Chondrocyte (in vitro differentiated cells): ENCODE data around the gene DNAAF8. TPM values are rescaled to one million over a fixed set of nuclear protein-coding genes. Genes with fewer than 3 reads are reported as not detected.

ENCODE experiments used
- DNase-seq: peaks from one replicate; pipeline ENCODE4 v3.0.0; 2021; ENCODE audit warnings: mixed read lengths, low spot score
- H3K27ac Mint-ChIP-seq: one replicate; pipeline ENCODE4 v1.8.0; 2021; ENCODE audit warnings: mild to moderate bottlenecking, moderate library complexity, mixed read lengths; ENCODE audit not compliant: unreplicated experiment
- H3K27me3 Mint-ChIP-seq: 2 replicates; pipeline ENCODE4 v1.8.0; 2021; ENCODE audit warnings: low read depth, mixed read lengths
- H3K36me3 Mint-ChIP-seq: 2 replicates; pipeline ENCODE4 v1.8.0; 2021; ENCODE audit warnings: low read depth, mixed read lengths
- H3K4me1 Mint-ChIP-seq: 2 replicates; pipeline ENCODE4 v1.8.0; 2021; ENCODE audit warnings: low read depth, mild to moderate bottlenecking, mixed read lengths
- H3K4me3 Mint-ChIP-seq: one replicate; pipeline ENCODE4 v1.8.0; 2021; ENCODE audit warnings: mild to moderate bottlenecking, moderate library complexity, mixed read lengths; ENCODE audit not compliant: unreplicated experiment
- H3K9me3 Mint-ChIP-seq: 2 replicates; pipeline ENCODE4 v1.8.0; 2021; ENCODE audit warnings: low read depth, mixed read lengths
- long read RNA-seq: library from polyadenylated mRNA; stranded (forward); transcript quantifications from one replicate; pipeline ENCODE4 v2.0.0, GENCODE V29; 2021
- total RNA-seq: library from RNA; stranded (reverse); gene quantifications from 3 replicates; pipeline ENCODE4 v1.2.1, GENCODE V29; 2021
- TF ChIP-seq, protein P1 (sequence below): fragments of 200-600 bp; sonication (generic); IDR thresholded peaks from 2 replicates; pipeline ENCODE4 v1.5.0; 2021; ENCODE audit warnings: antibody characterized with exemption, mild to moderate bottlenecking, moderate library complexity

The DNAAF8 gene
- total RNA-seq, result 2.0 to 2.6 TPM (median 2.2 TPM) in 3 replicates
- long read RNA-seq, partial matches to known transcripts, result 2 of 3 reads
- long read RNA-seq, other reads (novel, unspliced or antisense), result 0 of 3 reads

DNA sequence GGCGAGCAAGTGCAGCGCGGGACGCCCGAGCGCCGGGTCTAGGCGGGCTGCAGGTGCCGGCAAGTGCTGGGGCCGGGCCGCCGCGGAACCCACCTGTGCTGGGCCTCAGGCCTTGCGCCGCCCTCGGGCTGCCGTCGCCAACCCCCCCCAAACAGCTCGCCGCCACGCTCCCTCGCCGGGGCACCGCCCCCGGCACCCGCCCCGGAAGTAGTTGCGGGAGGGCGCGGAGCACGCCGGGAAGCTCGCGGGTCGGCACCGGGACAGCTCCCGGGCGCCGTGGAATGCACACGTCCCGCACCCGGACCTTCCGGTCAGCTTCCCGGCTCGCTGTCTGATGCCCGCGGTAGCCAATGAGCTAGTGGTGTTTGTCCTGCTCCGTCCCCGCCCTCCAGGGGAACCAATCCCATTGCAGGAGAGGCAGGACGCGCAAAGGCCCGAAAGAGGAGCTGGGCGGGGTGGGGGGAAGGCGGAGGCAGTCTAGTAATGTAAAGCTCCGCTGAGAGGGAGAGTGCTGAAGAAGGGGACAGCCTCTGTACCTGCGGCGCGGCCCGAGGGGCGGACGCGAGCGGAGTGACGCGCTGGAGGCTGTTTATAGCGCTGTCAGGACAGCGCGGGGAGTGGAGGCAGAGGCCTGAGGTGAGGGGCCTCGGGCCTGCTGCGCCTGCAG, at the start of gene DNAAF8, which contains the start of gene ANKS3:
TSS of gene DNAAF8 (plus strand) at position 475 of the 667 bp plus-strand sequence. CDS start 1,978 bp downstream, outside the sequence.
TSS of gene ANKS3 (minus strand) at position 209 of the 667 bp plus-strand sequence. CDS start 4,122 bp downstream, outside the sequence.
- TF ChIP-seq, protein P1, sequence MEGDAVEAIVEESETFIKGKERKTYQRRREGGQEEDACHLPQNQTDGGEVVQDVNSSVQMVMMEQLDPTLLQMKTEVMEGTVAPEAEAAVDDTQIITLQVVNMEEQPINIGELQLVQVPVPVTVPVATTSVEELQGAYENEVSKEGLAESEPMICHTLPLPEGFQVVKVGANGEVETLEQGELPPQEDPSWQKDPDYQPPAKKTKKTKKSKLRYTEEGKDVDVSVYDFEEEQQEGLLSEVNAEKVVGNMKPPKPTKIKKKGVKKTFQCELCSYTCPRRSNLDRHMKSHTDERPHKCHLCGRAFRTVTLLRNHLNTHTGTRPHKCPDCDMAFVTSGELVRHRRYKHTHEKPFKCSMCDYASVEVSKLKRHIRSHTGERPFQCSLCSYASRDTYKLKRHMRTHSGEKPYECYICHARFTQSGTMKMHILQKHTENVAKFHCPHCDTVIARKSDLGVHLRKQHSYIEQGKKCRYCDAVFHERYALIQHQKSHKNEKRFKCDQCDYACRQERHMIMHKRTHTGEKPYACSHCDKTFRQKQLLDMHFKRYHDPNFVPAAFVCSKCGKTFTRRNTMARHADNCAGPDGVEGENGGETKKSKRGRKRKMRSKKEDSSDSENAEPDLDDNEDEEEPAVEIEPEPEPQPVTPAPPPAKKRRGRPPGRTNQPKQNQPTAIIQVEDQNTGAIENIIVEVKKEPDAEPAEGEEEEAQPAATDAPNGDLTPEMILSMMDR, result no peak
- Mint-ChIP-seq H3K9me3 (no peaks in the 10 kb centered on the region), H3K27me3 (no peaks in the 10 kb centered on the region), H3K4me1 (peaks cover 15% of the 10 kb centered on the region), H3K36me3 (peaks cover 6% of the 10 kb centered on the region), H3K27ac (peak within 1 kb of the TSS; percentile 89), H3K4me3 (peak within 1 kb of the TSS; percentile 92)
- DNase-seq, result peak; percentile 99

DNA sequence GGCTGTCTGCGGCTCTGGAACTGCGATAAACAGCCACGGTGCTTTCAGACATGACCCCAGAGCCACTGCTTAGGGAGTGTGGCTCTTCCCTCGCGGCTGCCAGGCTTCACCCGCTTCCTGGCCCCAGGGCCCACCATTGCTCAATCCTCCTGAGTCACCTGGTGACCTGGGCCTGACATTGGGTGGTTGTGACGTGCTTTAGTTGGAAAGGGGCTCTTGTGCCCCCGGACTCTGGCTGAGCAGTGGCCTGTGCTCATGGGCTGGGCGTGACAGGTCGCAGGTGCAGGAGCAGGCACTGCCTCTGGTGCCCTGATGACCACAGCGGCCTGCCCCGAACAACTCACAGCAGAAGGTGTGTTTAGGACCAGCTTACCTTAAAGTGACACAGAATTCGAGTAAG, 49.6 kb upstream of the DNAAF8 start:
- DNase-seq, result no peak
- H3K9me3 Mint-ChIP-seq, result no peaks in the 10 kb centered on the region
- TF ChIP-seq, protein P1, result no peak
- H3K27me3 Mint-ChIP-seq, result no peaks in the 10 kb centered on the region
- no peak overlapping the region for H3K27ac Mint-ChIP-seq
- H3K4me3 Mint-ChIP-seq, result no peak overlapping the region
- no peaks in the 10 kb centered on the region for H3K4me1 Mint-ChIP-seq
- peaks cover 6% of the 10 kb centered on the region for H3K36me3 Mint-ChIP-seq

DNA sequence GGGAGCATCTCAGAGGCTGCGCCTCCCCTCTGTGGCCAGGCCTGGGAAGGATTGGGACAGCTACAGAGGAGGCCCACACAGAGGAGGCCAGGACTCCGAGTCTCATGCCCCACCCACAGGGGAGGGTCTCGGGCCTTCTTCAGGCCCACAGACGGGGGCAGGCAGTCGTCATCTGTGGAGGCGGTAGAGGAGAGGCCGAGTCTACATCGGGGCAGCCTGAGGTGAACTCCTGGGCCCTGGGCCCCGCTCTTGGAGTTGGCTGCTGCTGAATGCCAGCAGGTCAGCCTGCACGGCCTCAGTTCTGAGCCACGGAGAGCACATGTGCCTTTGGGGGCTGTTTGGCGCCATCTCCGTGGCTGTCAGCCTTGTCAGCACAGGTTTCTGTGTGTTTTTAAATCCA, 49.0 kb upstream of the DNAAF8 start:
- Mint-ChIP-seq H3K9me3 (no peaks in the 10 kb centered on the region), H3K27me3 (no peaks in the 10 kb centered on the region), H3K36me3 (peaks cover 6% of the 10 kb centered on the region), H3K4me1 (no peaks in the 10 kb centered on the region), H3K4me3 (no peak overlapping the region), H3K27ac (no peak overlapping the region)
- DNase-seq, result no peak
- TF ChIP-seq, protein P1, result no peak

DNA sequence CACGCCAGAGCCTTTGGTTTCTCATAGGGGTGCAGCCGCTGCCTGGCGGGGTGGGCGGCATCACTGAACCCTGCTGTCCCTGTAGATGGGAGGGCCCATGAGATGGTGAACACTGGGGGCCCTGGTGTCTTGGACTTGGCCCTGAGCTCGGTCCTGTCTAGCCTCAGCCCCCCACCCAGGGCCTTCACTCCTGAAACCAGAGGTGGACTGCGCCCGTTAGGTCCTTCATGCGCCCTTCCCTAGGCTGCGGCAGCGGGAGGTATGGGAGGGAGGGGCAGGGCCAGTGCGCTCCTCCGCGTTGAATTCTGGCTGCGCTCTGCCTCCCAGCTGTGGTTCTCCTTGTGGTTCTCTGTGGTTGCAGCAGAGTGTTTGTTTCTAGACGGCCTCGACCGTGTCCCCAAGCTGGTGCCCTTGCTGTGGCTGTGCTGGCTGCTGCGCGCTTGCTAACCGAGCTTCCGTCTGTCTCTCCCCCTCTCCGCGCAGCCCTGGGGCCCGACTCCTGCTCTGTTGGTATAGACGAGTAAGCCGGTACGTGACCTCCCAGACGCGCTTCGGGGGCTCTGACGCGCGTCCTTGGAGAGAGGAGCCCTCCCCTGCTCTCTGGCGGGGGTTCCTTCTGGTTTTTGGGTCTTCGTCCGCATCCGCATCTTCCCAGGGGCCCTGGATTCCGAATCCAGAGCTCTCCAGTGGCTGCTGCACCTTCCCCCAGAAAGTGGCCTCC, 48.4 kb upstream of the DNAAF8 start:
- no peaks in the 10 kb centered on the region for H3K27me3 Mint-ChIP-seq
- no peaks in the 10 kb centered on the region for H3K4me1 Mint-ChIP-seq
- H3K36me3 Mint-ChIP-seq, result peaks cover 7% of the 10 kb centered on the region
- DNase-seq, result peak; percentile 92
- H3K27ac Mint-ChIP-seq, result no peak overlapping the region
- H3K4me3 Mint-ChIP-seq, result no peak overlapping the region
- TF ChIP-seq, protein P1, result no peak
- H3K9me3 Mint-ChIP-seq, result no peaks in the 10 kb centered on the region

DNA sequence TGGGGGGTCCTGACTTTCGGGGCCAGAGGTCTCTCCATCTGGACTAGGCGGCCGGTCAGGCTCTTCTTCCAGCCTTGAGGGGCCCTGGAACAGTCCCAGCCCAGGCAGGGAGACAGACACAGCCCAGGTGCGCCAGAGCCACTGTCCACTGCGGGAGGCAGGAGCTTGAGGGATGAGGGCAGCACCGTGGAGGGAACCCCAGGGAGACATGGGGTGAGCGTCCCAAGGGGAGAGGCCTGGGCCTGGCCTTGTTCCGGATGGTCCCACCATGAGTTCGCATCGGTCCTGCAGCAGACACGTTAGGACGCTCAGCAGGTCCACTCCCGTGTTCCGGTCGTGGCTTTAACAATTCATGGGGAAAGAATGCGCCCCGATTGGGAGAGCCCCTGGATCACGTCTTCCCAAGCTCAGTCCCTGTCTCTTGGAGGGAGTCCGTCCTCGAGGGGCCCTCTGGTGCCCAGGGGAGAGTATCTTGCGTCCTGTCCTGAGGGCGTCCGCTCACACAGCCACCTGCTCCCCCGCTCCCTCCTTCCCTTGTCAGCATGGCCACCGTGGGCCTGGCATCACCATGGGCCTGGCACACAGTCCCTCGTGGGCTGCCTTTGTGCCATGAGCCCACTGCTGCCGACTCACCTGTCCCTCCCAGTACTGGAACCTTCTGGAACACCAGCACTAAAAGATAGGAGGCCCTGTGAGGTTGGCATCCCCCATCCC, 47.7 kb upstream of the DNAAF8 start:
- peak; percentile 92 for DNase-seq
- Mint-ChIP-seq H3K27me3 (no peaks in the 10 kb centered on the region), H3K4me3 (no peak overlapping the region), H3K27ac (no peak overlapping the region), H3K9me3 (no peaks in the 10 kb centered on the region), H3K4me1 (no peaks in the 10 kb centered on the region), H3K36me3 (peaks cover 7% of the 10 kb centered on the region)
- TF ChIP-seq, protein P1, result no peak
